ENCODE measurements around the gene CAMKMT.

Gene CAMKMT

DNA sequence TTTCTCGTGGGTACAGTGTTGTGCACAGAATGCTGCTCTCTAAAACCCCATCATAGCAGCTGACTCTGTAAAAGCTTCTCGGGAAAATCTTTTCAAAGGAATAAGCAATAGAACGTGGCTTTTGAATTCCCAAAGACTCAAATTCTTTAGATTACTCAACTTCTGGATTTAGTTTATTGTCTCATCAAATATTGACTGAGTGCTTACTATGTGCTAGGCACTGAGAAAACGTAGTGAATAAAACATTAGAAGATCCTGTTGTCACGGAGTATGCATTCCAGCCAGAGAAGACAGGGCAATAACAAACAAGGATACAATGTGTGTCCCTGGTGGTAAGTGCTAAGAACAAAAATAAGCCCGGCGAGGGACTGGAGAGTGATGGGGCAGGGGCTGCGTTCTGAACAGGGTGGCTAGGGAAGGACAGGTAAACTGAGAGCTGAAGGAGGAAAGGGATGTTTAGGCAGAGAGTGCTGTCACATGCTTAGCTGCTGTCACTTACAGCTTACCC, 401.6 kb downstream of the CAMKMT start:
- H3K27ac ChIP-seq (ENCODE audit: low read depth, low read length) = no peak overlapping the region
- H3K4me3 ChIP-seq (ENCODE audit: low read depth, low read length) = no peak overlapping the region
- H3K9ac ChIP-seq (ENCODE audit: low read depth, low read length) = no peak overlapping the region
- H3K27me3 ChIP-seq (ENCODE audit: control insufficient read depth, insufficient read depth, low read length) = peaks cover 16% of the 10 kb centered on the region
- peaks cover 12% of the 10 kb centered on the region; the same call in 1 of the 2 replicates for H3K4me1 ChIP-seq (ENCODE audit: control insufficient read depth, insufficient read depth, low read length)
- no peaks in the 10 kb centered on the region for H3K9me3 ChIP-seq (ENCODE audit: control insufficient read depth, insufficient read depth, low read length)
- H3K36me3 ChIP-seq (ENCODE audit: control insufficient read depth, insufficient read depth, low read length) = no peaks in the 10 kb centered on the region

- Histone ChIP-seq H3K4me3 (ENCODE audit: low read depth, low read length) (no peak overlapping the region), H3K27ac (ENCODE audit: low read depth, low read length) (no peak overlapping the region), H3K9ac (ENCODE audit: low read depth, low read length) (no peak overlapping the region), H3K36me3 (ENCODE audit: control insufficient read depth, insufficient read depth, low read length) (no peaks in the 10 kb centered on the region), H3K27me3 (ENCODE audit: control insufficient read depth, insufficient read depth, low read length) (peaks cover 34% of the 10 kb centered on the region), H3K9me3 (ENCODE audit: control insufficient read depth, insufficient read depth, low read length) (no peaks in the 10 kb centered on the region), H3K4me1 (ENCODE audit: control insufficient read depth, insufficient read depth, low read length) (peaks cover 27% of the 10 kb centered on the region)
Measured at GRCh38 chr2:44766220-44766619, 404.5 kb downstream of the CAMKMT start.

DNA sequence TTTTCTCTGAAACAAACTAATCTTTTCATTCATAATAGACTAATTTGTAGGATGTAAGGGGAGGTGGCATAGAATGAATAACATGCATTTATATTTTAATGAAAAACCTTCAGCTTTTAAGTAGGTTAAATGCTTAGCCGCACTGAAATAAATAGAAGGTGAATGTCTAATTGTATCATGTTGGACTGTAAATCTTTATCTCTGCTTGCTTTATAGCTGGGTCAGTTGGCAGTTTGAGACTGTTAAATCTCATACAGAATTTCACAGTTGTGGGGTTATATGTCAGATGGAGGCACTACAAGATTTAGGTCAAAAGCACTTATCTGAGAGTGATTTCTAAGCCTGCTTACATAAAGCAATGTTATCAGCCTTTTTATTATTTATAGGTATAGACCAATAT, 405.0 kb downstream of the CAMKMT start:
- Histone ChIP-seq H3K9me3 (ENCODE audit: control insufficient read depth, insufficient read depth, low read length) (no peaks in the 10 kb centered on the region), H3K27ac (ENCODE audit: low read depth, low read length) (no peak overlapping the region), H3K27me3 (ENCODE audit: control insufficient read depth, insufficient read depth, low read length) (peaks cover 34% of the 10 kb centered on the region)

DNA sequence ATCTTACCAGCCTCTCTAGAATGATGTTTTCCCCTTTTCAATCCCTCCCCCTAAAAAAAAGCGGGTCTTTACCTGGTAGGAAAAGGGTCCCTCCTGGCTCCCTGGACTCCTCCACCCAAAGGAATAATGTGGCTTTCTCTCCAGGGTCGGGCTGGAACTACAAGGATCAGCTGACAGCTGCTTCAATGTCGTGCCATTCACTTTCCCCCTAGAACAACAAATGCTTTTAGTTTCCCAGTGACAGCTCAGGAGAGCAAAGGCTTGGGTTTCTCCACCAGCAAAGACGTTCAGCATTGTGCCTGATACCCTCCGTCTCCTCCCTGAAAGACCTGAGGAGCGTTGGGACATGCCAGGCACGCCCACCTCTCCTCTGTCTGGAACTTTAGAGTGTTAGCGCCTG, 405.9 kb downstream of the CAMKMT start:
- no peak overlapping the region for H3K9ac ChIP-seq (ENCODE audit: low read depth, low read length)
- H3K36me3 ChIP-seq (ENCODE audit: control insufficient read depth, insufficient read depth, low read length) = no peaks in the 10 kb centered on the region
- no peak overlapping the region for H3K27ac ChIP-seq (ENCODE audit: low read depth, low read length)
- peaks cover 34% of the 10 kb centered on the region for H3K27me3 ChIP-seq (ENCODE audit: control insufficient read depth, insufficient read depth, low read length)
- no peak overlapping the region for H3K4me3 ChIP-seq (ENCODE audit: low read depth, low read length)
- no peaks in the 10 kb centered on the region for H3K9me3 ChIP-seq (ENCODE audit: control insufficient read depth, insufficient read depth, low read length)
- H3K4me1 ChIP-seq (ENCODE audit: control insufficient read depth, insufficient read depth, low read length) = peaks cover 33% of the 10 kb centered on the region

More for the DNA sequence above, 405.0 kb downstream of the CAMKMT start:
- Histone ChIP-seq H3K9ac (ENCODE audit: low read depth, low read length) (no peak overlapping the region), H3K4me3 (ENCODE audit: low read depth, low read length) (no peak overlapping the region), H3K4me1 (ENCODE audit: control insufficient read depth, insufficient read depth, low read length) (peaks cover 27% of the 10 kb centered on the region), H3K36me3 (ENCODE audit: control insufficient read depth, insufficient read depth, low read length) (no peaks in the 10 kb centered on the region)

DNA sequence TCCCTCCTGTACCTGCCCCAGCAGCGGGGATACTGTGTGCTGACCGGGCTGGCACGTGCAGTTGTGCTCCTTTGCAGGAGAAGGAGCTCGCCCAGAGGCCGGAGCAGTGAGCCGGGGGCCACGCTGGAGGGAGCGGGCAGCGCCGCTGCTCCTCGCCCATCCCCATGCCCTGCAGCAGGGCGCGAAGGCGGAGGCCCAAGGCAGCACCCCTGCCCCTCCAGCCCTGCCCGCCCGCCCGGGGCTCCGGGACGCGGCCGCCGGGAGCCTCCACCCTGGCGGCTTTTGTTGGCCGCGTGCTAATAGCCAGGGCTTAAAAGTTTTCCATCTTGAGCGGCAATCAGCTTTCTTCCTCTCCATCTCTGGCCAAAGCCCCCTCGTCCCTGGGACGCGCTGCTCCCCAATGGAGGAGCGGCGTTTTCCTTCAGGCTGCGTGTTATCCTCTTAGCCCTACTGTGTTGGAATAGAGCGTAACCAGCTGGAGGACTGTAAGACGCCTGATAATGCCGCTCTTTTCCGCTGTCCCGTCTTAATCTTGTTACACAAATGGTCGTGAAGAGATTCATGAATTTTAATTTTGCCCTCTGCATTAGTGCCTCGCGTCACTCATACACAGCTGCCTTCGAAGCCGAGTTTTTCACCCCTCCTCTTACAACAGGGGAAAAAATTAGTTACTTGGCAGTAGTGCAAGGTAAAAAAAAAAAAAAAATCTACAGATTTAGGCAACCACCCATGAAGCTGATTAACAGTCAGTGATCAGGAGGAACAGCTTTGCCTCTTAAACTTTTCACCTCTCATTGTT, 406.9 kb downstream of the CAMKMT start:
- Histone ChIP-seq H3K4me1 (ENCODE audit: control insufficient read depth, insufficient read depth, low read length) (peaks cover 42% of the 10 kb centered on the region), H3K9me3 (ENCODE audit: control insufficient read depth, insufficient read depth, low read length) (no peaks in the 10 kb centered on the region), H3K36me3 (ENCODE audit: control insufficient read depth, insufficient read depth, low read length) (no peaks in the 10 kb centered on the region), H3K27me3 (ENCODE audit: control insufficient read depth, insufficient read depth, low read length) (peaks cover 34% of the 10 kb centered on the region), H3K4me3 (ENCODE audit: low read depth, low read length) (peak overlapping the region; percentile 51), H3K27ac (ENCODE audit: low read depth, low read length) (no peak overlapping the region), H3K9ac (ENCODE audit: low read depth, low read length) (no peak overlapping the region)

GRCh38 chr2:44769349-44770011, 407.7 kb downstream of the CAMKMT start:
- Histone ChIP-seq H3K27me3 (ENCODE audit: control insufficient read depth, insufficient read depth, low read length) (peaks cover 34% of the 10 kb centered on the region), H3K4me1 (ENCODE audit: control insufficient read depth, insufficient read depth, low read length) (peaks cover 50% of the 10 kb centered on the region), H3K27ac (ENCODE audit: low read depth, low read length) (no peak overlapping the region), H3K4me3 (ENCODE audit: low read depth, low read length) (no peak overlapping the region), H3K36me3 (ENCODE audit: control insufficient read depth, insufficient read depth, low read length) (no peaks in the 10 kb centered on the region), H3K9me3 (ENCODE audit: control insufficient read depth, insufficient read depth, low read length) (no peaks in the 10 kb centered on the region), H3K9ac (ENCODE audit: low read depth, low read length) (no peak overlapping the region)

GRCh38 chr2:44770221-44771195, 408.8 kb downstream of the CAMKMT start:
- Histone ChIP-seq H3K36me3 (ENCODE audit: control insufficient read depth, insufficient read depth, low read length) (no peaks in the 10 kb centered on the region), H3K4me3 (ENCODE audit: low read depth, low read length) (no peak overlapping the region), H3K27me3 (ENCODE audit: control insufficient read depth, insufficient read depth, low read length) (peaks cover 34% of the 10 kb centered on the region), H3K9ac (ENCODE audit: low read depth, low read length) (no peak overlapping the region), H3K9me3 (ENCODE audit: control insufficient read depth, insufficient read depth, low read length) (no peaks in the 10 kb centered on the region), H3K27ac (ENCODE audit: low read depth, low read length) (no peak overlapping the region), H3K4me1 (ENCODE audit: control insufficient read depth, insufficient read depth, low read length) (peaks cover 61% of the 10 kb centered on the region)

DNA sequence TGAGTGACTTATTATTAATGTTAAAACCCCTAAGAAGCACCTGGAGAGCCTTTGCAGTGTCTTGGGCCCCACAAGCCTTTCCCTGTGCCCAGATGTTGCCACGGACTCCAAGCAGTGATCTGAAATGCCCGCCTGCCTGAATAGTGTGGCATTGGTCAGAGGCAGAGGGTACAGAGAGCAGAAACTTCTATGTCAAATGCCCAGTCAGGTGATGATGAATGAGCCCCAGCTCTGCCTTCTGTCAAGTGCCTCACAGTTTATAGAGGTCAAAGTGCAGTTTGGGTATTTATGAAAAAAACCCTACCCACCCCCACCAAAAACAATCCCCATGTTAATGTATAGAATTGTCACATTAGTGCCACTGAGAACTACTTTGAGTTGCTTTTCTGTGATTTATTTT, 409.8 kb downstream of the CAMKMT start:
- no peak overlapping the region for H3K27ac ChIP-seq (ENCODE audit: low read depth, low read length)
- H3K4me1 ChIP-seq (ENCODE audit: control insufficient read depth, insufficient read depth, low read length) = peaks cover 71% of the 10 kb centered on the region
- H3K4me3 ChIP-seq (ENCODE audit: low read depth, low read length) = no peak overlapping the region
- no peaks in the 10 kb centered on the region for H3K36me3 ChIP-seq (ENCODE audit: control insufficient read depth, insufficient read depth, low read length)
- no peak overlapping the region for H3K9ac ChIP-seq (ENCODE audit: low read depth, low read length)
- no peaks in the 10 kb centered on the region for H3K9me3 ChIP-seq (ENCODE audit: control insufficient read depth, insufficient read depth, low read length)
- peaks cover 34% of the 10 kb centered on the region for H3K27me3 ChIP-seq (ENCODE audit: control insufficient read depth, insufficient read depth, low read length)

DNA sequence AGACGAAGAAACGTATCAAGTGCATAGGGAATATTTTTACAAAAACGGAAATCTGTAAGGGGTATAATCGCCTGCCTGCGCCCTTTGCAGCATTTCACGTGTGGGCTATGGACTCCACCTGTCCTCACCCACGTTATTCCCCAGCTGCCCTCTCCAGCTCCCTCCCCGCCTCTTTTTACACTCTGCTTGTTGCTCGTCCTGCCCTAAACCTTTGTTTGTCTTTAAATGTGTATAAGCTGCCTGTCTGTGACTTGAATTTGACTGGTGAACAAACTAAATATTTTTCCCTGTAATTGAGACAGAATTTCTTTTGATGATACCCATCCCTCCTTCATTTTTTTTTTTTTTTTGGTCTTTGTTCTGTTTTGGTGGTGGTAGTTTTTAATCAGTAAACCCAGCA, 410.4 kb downstream of the CAMKMT start:
- no peak overlapping the region for H3K9ac ChIP-seq (ENCODE audit: low read depth, low read length)
- no peaks in the 10 kb centered on the region for H3K36me3 ChIP-seq (ENCODE audit: control insufficient read depth, insufficient read depth, low read length)
- peaks cover 77% of the 10 kb centered on the region for H3K4me1 ChIP-seq (ENCODE audit: control insufficient read depth, insufficient read depth, low read length)
- H3K4me3 ChIP-seq (ENCODE audit: low read depth, low read length) = no peak overlapping the region
- H3K9me3 ChIP-seq (ENCODE audit: control insufficient read depth, insufficient read depth, low read length) = no peaks in the 10 kb centered on the region
- H3K27me3 ChIP-seq (ENCODE audit: control insufficient read depth, insufficient read depth, low read length) = peaks cover 36% of the 10 kb centered on the region
- no peak overlapping the region for H3K27ac ChIP-seq (ENCODE audit: low read depth, low read length)

DNA sequence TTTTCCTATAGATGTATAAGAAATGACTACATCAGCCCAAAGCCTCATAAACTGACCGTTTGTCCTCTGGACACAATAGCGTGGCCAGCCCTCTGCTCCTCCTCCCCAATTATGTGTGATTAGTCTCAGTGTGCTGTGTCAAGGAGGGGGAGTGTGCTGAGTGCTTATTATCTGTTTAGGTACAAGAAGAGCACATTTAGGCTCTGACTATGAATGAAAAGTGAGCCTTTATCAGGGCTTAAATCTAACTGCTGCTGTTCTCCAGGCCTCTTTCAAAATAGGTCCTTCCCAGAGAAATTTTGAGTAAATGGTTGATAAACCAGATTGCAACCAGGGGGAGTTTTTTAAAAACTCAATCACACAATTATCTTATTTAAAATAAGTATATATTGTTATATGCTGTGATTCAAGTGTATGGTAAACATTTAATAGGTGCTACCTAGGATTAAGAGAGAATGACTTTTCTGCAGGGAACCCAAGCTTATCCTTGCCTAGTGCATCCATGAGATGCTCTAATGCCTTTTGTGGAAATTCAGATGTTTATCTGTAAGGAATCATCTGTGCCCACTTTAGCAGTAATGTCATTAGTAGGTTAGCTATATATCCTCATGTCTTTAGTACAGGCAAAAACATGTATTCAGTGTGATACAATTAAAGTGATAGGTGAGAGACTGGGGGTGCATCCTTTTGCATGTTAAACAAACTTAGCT, 411.1 kb downstream of the CAMKMT start:
- no peak overlapping the region for H3K9ac ChIP-seq (ENCODE audit: low read depth, low read length)
- H3K27ac ChIP-seq (ENCODE audit: low read depth, low read length) = no peak overlapping the region
- peaks cover 79% of the 10 kb centered on the region for H3K4me1 ChIP-seq (ENCODE audit: control insufficient read depth, insufficient read depth, low read length)
- no peak overlapping the region for H3K4me3 ChIP-seq (ENCODE audit: low read depth, low read length)
- H3K9me3 ChIP-seq (ENCODE audit: control insufficient read depth, insufficient read depth, low read length) = no peaks in the 10 kb centered on the region
- no peaks in the 10 kb centered on the region for H3K36me3 ChIP-seq (ENCODE audit: control insufficient read depth, insufficient read depth, low read length)
- H3K27me3 ChIP-seq (ENCODE audit: control insufficient read depth, insufficient read depth, low read length) = peaks cover 34% of the 10 kb centered on the region

All from HUES48 (cell line).